GM03348 (cell line): ENCODE results near the gene ZNF385B.

ENCODE experiments used
- DNase-seq: peaks from one replicate; pipeline ENCODE4 v3.0.0; 2012; ENCODE audit warnings: low spot score

The ZNF385B gene

DNA sequence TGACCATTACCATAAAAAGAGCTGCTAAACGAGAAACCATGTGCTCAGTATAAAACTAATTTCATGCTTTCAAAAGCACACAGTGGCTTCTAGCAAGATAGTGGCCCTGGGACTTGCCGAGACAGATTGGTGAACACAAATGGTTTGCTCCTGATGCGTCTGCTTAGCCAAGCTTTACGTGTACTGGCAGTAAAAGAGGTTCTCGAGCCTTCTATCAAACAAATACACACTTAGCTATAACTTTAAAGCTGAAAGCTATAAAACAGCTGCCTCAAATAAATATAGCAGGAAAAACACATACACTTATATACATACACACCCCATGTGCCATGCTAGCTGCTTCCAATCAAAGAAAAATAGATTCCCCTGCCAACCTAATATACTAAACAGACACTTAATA is 117.0 kb downstream of the ZNF385B start:
- no peak for DNase-seq

DNA sequence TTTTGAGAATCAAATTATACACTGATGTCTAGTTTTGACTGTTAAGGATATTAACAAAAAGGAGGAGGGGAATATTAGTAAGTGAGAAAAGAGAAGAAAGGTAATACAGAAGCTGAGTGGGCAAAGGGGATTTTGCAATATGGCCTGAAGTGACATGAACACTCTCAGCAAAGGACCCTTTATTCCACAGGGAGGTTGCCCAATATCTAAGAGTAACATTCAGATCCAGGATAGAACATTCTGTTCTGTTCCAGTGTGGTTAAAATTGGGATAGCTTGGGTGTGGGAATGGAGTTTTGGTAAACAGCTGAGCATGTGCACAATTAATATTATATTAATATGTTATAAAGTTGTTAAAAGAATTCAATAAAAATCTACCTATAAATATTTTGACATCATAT is 120.1 kb downstream of the ZNF385B start:
- no peak for DNase-seq

DNA sequence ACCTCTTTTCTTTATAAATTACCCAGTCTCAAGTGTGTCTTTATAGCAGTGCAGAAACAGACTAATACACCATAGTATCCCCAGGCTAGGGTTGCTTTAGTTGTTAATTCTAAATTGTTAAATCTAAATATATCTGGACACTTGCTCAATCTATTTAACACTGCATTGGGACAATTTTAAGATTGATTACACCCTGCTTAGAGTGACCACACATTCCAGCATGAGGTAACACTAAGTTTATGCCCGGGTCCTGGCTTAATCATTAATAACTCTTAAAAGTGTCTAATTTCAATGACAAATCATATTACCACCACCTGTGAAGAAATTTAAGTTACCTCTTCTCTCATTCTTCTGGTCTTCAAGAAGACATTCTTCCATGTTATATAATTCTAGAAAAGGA is 131.4 kb downstream of the ZNF385B start:
- DNase-seq: no peak

DNA sequence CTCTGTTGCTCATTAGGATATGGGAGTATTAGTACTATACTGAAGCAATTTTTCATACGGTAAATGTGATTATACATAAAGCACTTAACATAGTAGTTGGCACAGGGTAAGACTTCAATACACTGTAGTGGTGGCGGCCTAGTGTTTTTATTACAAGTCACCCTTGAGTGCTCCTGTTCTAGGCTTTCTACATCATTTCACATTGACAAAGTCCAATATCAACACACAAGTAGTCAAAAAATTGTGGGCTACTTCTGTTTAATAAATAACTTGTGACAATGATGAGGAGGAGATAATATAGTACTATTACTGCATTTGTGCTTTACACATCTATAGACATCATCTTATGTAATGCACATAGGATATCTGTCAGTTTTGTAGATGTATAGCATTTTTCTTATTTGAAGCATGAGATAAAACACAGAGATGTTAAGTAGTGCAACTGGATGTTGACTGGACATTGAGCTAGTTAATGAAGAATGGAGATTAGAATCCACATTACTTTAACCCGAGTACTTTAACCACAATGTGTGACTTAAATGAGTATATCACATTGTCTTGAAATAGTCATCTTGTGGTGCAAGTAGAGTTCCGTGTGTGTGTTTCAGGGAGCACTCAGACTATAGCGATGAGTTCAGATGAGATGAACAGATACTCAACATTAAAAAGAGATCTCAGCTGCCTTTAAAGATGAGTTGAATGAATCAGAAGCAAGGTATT is 134.8 kb downstream of the ZNF385B start:
- DNase-seq: no peak

DNA sequence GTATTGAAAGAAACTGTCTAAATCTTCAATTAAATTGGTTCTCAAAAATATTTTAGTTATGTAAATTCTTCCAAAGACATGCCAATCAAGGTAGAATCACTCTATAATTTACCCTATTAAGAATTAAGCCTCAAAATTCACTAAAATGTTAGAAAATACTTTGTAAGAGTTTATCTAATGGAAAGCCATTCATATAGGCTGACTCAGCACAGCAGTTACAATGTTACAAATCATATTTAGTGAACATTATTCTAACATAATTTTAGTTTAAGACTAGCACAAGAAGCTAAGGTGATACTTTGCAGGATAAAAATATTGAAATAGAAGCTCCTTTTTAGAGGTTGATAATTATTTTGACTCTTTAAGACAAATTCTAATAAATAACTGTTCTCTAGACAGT is 137.0 kb downstream of the ZNF385B start:
- DNase-seq: no peak

DNA sequence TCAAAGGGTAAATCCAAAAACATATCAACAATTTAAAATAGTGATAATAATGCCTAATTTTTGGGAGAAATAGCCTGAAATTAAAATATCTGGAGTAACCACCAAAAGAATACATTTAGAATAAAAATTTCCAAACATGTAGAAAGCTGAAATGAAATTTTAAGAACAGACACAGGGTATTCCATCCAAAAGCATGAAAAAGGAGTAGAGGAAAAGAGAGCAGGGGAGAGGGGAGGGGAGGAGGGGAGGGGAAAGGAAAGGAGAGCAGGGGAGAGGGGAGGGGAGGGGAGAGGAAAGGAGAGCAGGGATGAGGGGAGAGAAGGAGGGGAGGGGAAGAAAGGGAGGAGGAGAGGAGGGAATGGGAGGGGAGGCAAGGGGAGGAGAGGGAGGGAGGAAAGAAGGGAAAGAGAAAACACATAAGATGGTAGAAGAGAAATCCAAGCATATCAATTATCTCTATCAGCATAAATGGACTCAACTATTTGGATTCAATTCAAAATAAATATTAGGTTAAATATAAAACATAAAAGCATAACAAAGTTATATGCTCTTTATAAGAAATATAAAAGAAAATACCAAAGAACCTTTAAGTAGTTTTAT is 141.1 kb downstream of the ZNF385B start:
- DNase-seq: no peak

DNA sequence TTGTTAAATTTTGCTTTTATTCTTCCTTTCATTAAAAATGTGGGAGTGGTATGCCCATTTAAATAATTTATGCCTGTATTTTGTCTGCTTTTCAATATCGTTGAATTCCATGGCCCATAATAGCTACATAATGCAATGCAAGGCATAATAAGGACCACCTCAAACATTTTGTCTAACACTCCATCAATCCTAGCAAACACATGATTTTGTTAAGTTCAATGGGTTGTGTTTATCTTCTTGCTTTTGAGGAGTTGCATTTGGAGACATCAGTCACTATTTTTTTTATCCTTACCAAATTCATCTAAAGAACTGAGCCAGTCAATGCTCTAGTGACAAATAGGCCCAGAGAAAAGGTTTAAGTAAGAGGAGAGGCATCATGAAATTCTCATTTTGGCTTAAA is 145.5 kb downstream of the ZNF385B start:
- DNase-seq: no peak

DNA sequence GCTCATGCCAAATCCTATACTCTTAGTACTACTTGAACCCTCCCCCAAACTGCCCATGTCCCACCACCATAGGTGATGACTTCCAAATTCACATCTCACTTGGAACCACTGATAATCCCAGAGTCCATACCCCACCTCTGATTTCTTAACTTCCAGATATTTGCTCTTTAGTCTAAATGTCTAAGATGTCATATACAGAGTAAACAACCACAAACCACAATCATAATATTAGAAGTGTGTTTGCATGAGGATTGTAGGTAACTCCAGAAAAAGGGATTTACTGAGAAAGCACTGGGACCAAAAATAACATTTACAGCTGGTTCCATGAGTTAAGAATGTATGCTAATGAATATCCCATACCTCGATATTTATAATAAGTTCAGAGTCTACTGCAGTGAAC is 146.2 kb downstream of the ZNF385B start:
- no peak for DNase-seq

DNA sequence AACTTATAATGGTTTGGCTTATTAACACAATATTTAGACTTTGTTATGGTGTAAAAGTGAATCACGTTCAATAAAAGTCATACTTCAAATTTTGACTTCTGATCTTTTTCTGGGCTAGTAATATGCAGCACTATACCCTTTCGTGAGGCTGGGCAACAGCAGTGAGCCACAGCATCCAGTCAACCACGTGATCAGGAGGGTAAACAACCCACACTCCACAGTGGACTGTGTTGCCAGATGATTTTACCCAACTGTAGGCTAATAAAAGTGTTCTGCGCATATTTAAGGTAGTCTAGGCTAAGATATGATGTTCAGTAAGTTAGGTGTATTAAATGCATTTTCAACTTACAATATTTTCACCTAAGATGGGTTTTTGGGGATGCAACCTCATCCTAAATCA is 148.6 kb downstream of the ZNF385B start:
- no peak for DNase-seq

DNA sequence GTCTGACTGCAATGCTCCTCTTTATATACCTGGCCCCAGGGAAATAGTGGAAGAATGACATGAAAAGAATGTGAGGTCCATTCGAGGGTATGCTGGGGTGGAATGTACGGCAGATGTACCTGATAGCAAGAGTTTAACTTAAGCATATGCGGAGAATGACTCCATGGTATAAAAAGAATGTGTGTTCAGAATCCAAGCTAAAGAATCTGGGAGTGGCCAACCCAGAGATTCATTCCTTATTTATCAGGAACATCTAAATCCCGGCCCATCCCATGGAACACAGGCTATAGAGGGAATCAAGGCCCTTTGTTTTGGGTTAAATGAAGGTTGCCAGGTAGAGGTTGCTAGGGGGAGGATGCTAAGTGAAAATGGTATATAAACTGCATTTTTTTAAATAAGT is 150.0 kb downstream of the ZNF385B start:
- no peak for DNase-seq

DNA sequence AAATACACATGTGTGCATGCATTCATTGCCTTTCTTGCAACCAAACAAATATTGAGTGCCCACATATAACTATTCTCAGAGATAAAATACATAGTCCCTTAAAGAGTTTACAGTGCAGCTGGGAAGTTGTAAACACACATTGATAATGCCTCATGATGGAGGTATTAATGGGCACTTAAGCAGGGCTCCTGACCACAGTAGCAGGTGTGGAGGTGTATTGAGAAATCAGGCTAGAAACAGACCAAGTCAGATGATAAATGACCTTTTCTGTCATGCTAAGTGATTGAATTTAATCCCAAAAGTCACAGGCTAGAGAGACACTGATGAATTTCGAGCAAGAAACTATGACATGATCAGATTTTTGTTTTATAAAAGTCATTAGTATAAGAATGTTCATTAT is 157.7 kb downstream of the ZNF385B start:
- DNase-seq: no peak

DNA sequence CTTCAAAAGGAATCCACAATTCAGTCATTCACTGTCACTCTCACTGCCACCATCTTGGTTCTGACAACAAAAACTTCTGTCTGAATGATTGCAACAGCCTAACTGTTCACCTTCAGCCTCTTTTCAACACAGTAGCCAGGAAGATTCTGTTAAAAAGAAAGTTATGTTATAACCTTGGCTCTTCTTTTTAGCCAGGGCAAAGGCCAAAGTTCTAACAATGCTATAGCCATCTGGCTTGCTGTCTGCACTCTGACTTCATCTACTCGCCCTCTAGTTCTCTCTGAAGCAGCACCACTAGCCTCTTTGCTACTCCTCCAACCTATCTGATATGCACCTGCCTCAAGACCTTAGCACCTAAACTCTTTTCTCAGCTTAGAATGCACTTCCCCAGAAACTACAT is 158.5 kb downstream of the ZNF385B start:
- DNase-seq: no peak

DNA sequence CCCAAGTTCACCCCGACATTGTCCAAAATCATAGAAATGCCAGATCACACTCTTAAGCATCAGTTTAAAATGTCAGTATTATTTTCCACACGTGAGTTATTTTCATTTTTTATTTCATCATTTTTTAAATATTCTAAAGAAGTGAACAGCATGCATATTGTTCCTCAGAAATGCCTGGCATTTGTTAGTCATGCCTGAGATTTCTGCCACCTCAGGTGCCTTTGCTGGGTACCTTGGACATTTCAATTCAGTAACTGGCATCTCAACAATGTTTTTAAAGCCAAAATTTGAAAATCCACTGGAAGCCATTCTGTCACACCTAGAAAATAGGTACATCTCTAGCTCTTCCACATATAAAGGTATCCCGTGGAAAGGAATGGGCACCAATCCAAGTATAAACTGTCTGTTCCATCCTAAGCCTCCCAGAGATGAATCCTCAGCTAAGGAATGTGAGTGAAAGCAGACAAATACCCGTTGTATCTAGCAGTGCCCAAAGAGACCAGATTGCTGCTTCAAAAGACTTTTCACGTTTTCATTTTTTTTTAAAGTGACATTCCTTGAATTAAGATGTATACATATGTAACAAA is 159.8 kb downstream of the ZNF385B start:
- peak; percentile 33 for DNase-seq

DNA sequence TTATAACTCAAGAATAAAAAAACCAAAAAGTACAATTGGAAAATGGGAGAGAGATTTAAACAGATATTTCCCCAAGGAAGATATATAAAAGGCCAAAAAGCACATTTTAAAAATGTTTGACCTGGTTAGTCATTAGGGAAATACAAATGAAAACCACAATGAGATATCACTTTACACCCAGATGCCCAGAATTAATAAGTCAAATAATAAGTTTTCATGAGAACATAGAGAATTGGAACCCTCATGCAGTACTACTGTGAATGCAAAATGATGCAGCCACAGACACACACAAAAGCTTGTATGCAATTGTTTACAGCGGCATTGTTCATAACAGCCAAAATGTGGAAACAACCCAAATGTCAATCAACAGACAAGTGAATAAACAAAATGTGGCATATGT is 165.9 kb downstream of the ZNF385B start:
- DNase-seq: no peak

DNA sequence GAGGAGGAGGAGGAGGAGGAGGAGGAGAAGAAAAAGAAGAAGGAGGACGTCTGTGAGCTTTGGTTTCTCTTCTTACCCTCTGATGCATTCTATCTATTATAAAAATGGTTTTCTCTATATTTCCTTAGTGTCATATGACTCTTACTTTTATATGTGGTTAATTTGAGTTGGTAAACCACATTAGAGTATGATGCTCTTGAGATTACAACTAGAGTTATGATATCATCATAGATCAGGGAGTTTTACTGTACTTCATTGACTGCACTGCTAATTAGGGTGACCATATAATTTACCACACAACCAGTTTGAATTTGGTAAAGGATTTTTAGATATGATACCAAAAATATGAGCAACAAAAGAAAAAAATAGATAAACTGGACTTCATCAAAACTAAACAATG is 166.4 kb downstream of the ZNF385B start:
- DNase-seq: no peak

DNA sequence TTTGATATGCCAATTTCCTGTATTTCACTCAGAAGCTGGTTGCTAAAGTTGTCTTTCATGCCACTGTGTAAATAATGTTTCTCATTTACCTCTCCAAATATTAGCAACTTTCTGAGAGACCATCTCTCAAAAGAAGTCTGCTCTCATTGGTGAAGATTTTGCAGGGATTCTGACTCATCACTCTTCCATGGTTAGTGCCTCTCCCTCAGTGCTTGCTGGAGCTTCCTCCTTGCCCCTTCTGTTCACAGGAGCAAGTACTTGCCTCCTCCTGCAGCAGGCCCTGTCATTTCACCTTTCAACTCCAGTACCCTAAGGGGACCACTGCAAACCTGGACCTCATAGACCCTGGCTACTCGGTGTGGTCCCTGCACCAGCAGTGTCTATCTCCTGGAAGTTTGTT is 168.8 kb downstream of the ZNF385B start:
- DNase-seq: peak; percentile 11

DNA sequence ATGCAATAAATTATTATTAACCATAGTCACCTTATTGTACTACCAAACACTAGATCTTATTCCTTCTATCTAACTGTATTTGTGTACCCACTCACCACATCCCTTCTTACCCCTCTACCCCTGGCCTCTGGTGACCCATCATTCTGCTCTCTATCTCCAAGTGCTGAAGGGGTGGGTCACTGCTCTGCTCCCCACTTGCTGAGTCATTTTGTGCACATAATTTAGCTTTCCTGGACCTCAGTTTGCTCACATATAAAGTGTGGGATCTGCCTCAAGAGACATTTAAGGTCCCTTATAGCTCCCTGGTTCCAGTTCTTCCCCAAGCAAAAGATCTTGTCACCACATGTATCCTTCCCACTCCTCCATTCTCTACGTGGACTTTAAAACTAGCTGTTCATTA is 169.4 kb downstream of the ZNF385B start:
- DNase-seq: no peak

DNA sequence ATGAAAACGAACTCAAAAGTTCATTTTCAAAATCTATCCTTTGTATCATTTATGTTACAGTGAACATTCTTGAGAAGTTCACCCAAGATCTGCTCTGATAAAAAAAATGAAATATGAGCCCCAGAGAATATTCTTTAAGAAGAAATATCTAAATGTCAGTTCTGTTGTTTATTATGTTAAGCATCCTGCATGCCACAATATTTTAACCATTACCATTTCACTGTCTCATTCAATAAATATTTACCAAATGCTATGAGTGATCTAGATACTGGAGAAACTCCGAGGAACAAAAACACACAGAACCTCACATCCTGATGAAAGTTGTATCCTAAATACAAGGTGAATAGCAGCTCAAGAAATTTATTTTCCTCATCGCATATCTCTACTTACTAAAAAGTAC is 170.2 kb downstream of the ZNF385B start:
- no peak for DNase-seq

DNA sequence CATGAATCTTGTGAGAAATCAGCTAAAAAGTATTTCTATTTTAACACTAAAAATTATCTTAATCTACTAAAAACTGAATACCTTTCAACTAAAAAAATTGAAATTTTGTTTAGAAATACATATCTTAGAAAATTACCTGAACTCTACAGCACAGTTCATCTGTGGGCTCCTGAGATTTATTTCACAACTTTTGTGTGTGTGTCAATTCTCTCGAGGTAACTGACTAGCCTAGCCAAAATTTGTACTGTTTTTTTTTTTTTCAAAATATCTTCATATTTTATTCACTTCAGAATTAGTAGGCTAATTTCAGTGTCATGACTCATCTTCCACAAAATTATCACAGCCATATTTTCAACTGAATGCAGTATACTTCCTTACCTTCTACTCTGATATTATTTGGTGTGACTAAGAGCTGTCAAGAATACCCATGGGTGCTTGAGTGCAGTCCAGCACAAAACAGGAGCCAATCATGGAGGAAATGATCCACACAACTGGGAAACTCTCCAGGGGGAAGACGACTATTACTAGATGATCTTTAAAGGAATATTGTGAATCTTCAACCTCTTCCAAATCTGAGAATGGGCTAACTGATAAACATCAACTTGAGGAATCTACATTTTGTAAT is 174.6 kb downstream of the ZNF385B start:
- DNase-seq: peak; percentile 63

DNA sequence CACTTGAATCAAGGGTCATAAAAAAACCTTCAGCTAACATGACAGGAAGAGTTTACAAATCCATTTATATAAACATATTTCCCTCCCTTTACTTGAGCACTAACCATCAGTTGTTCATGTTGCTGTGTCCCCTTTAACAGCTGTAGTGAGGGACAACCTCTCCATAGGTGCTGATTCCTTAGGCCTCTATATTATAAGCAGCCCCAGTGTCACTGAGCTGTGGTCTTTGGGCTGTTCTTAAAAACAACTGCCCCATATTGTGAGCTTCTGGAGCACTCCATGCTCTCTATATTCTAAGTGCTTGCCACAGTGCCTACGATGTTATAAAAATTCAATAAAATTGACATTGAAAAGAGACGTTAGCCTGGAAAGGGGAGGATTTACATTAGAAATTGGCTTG is 175.3 kb downstream of the ZNF385B start:
- DNase-seq: no peak

DNA sequence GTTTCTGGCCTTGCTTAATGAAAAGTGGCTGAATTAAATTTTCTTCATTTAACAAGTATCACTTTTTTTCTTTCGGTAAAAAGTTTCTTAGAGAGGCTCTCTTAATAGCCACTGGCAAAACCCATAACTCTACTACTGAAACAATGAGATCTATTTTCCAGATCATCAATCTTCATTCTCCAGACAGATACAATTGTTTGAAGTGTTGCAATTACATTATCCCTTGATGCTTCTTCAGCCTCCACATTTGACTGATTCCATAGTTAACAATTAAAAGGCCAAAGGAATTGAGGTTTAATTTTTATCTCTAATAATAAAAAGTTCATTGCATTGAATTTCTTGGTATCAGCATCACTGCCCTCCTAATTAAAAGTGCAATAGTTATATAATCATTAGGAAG is 176.3 kb downstream of the ZNF385B start:
- no peak for DNase-seq

DNA sequence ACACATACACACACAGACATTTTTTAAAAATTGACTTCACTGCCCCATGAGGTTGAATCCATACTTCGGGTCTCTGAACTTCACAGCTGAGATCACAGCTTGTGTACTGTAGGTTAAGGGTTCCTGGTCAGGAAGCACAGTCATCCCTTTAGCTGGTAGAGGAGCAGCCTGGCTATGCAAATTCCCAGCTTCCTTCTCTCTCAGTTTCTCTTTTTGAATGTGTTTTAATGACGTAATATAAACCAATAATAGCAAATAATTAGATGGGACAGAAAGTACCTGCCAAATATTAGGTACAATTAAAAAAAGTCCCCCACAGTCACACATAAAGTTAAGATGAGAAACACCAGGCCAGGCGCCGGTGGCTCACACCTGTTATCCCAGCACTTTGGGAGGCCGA is 178.7 kb downstream of the ZNF385B start:
- DNase-seq: no peak

DNA sequence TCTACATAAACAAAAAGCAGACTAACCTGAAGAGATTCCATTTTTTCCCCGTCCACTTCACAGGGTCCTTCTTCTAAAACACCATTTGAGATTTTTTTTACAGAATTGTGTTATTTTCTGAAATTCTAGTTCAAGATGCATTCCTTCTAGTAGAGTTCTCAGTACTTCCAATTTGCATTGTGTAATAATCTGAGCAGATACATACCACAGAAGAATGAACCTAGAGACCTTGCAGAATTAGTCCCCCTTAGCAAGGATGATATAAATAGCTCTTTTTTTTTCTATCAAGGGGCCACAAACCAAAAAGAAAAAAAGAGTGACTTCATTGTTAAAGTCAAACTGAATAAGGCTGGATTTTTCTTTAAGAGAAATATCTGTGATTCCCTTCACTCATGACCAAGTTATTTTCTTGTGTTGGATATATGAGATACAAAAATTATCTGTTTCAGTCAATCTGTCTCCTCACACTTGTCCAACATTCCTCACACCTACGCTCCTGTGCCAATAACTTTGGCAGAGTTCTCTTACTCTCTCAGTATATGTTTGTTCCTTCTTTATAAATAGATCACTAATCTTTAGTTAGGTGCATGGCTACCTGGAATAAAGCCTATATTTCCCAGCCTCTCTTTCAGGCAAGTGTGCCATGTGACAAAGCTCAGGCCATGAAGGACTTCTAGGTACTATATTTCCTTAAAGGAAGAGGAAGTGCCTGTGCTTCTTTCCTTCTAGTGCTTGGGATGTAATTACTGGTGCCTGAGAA is 183.5 kb downstream of the ZNF385B start:
- DNase-seq: peak; percentile 29
